RPMI8226 (cell line): ENCODE measurements around the gene SPDL1.
A peak's percentile ranks its signal among the peaks of the same experiment; 100 is the strongest.

Experiments used
- DNase-seq: peaks from one replicate; pipeline ENCODE4 v3.0.0-alpha.2; 2015

Gene SPDL1

GRCh38 chr5:169631360-169631759 is 47.8 kb downstream of the SPDL1 start:
- no peak for DNase-seq

GRCh38 chr5:169632946-169633345 is 49.4 kb downstream of the SPDL1 start:
- DNase-seq: no peak

GRCh38 chr5:169634606-169635005 is 51.0 kb downstream of the SPDL1 start:
- DNase-seq: no peak

- DNase-seq: peak; percentile 4
Observed at GRCh38 chr5:169635936-169636335, 52.4 kb downstream of the SPDL1 start.

- no peak for DNase-seq
Observed at GRCh38 chr5:169636477-169637084, 53.0 kb downstream of the SPDL1 start.

GRCh38 chr5:169637085-169637548 is 53.5 kb downstream of the SPDL1 start, which contains the start of gene DOCK2:
TSS of gene DOCK2 (plus strand) at chr5:169637275. CDS start at chr5:169637327, 52 bp downstream.
- peak; percentile 82 for DNase-seq

- DNase-seq: peak; percentile 75
Observed at GRCh38 chr5:169637549-169638121, 54.1 kb downstream of the SPDL1 start.

GRCh38 chr5:169641253-169641652 is 57.7 kb downstream of the SPDL1 start:
- no peak for DNase-seq

GRCh38 chr5:169646856-169647255 is 63.3 kb downstream of the SPDL1 start:
- no peak for DNase-seq

- peak; percentile 12 for DNase-seq
Observed at GRCh38 chr5:169647566-169647965, 64.0 kb downstream of the SPDL1 start.

- DNase-seq: no peak
Observed at GRCh38 chr5:169648725-169649310, 65.2 kb downstream of the SPDL1 start.

- DNase-seq: no peak
Observed at GRCh38 chr5:169649486-169649885, 65.9 kb downstream of the SPDL1 start.

GRCh38 chr5:169650701-169651331 is 67.2 kb downstream of the SPDL1 start:
- DNase-seq: no peak

GRCh38 chr5:169651526-169651925 is 68.0 kb downstream of the SPDL1 start:
- no peak for DNase-seq

- no peak for DNase-seq
Observed at GRCh38 chr5:169652057-169652456, 68.5 kb downstream of the SPDL1 start.

- no peak for DNase-seq
Observed at GRCh38 chr5:169653091-169653490, 69.5 kb downstream of the SPDL1 start.
